ENCODE data around the gene SOX21.

Gene SOX21

DNA sequence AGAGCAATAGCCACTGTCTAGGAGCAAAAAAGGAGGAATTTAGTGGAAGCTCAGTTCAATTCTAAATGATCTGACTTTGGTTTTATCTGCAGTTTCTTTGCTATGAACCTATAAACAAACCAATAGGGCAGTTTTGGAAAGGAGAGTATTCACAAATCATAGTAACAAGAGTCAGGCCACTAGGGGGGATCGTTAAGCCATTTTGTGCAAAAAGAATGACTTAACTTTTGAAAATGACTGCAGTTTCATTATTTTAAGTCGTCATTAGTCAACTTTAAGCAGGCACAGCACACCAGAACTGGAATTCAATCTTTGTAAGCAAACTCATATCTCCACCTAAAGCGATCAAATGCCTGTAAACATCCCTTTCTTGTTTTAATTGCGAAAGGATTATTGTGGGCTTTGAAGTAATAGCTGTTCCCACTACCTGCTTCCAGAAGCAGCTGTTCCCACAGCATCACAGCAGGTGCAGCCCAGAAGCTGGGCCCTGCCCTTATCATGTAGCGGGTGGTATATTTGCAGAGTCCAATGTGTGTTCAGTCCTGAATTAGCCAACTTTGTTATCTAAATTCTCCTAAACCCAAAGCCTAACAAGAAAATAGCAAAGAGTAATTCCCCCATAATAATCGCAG is 51.5 kb downstream of the SOX21 start:
- Histone ChIP-seq H2AFZ (ENCODE audit: low read depth, low read length) (no peak overlapping the region), H3K9me3 (ENCODE audit: low read length) (no peaks in the 10 kb centered on the region), H3K36me3 (ENCODE audit: insufficient read depth, low read length) (no peaks in the 10 kb centered on the region), H3K4me3 (ENCODE audit: low read length) (peak overlapping the region; percentile 15), H3K4me1 (ENCODE audit: insufficient read depth, low read length) (peaks cover 49% of the 10 kb centered on the region), H3K27me3 (ENCODE audit: insufficient read depth, low read length) (no peaks in the 10 kb centered on the region)

Data from neuron (in vitro differentiated cells).